Measurements from ENCODE around the gene EIF5B.
A peak's percentile ranks its signal among the peaks of the same experiment; 100 is the strongest.

Gene EIF5B

GRCh38 chr2:99417396-99417795, 80.2 kb downstream of the EIF5B start:
- DNase-seq: no peak

GRCh38 chr2:99420031-99420430, 82.8 kb downstream of the EIF5B start:
- peak; percentile 35 for DNase-seq

- DNase-seq: peak; percentile 15
These were observed 83.6 kb downstream of the EIF5B start for GRCh38 chr2:99420751-99421299.

GRCh38 chr2:99421469-99421868, 84.3 kb downstream of the EIF5B start:
- peak; percentile 42 for DNase-seq

- DNase-seq: no peak
These were observed 85.4 kb downstream of the EIF5B start for GRCh38 chr2:99422599-99422998.

- DNase-seq: no peak
These were observed 87.2 kb downstream of the EIF5B start for GRCh38 chr2:99424371-99424770.

GRCh38 chr2:99425022-99425421, 87.8 kb downstream of the EIF5B start:
- peak; percentile 39 for DNase-seq

GRCh38 chr2:99430614-99431291, 93.6 kb downstream of the EIF5B start:
- peak; percentile 52 for DNase-seq

- no peak for DNase-seq
These were observed 94.5 kb downstream of the EIF5B start for GRCh38 chr2:99431587-99432275.

GRCh38 chr2:99433340-99433739, 96.2 kb downstream of the EIF5B start:
- DNase-seq: no peak

GRCh38 chr2:99436874-99437273, 99.7 kb downstream of the EIF5B start:
- no peak for DNase-seq

- no peak for DNase-seq
These were observed 102.8 kb downstream of the EIF5B start for GRCh38 chr2:99439971-99440505.

GRCh38 chr2:99442837-99443236, 105.6 kb downstream of the EIF5B start:
- no peak for DNase-seq

- no peak for DNase-seq
These were observed 107.0 kb downstream of the EIF5B start for GRCh38 chr2:99444222-99444621.

- DNase-seq: no peak
These were observed 107.9 kb downstream of the EIF5B start for GRCh38 chr2:99445065-99445464.

- DNase-seq: peak; percentile 66
These were observed 111.4 kb downstream of the EIF5B start for GRCh38 chr2:99448556-99448955.

- no peak for DNase-seq
These were observed 113.0 kb downstream of the EIF5B start for GRCh38 chr2:99450199-99450598.
